Suprapubic skin (tissue), 4 donors: ENCODE data around the gene CATSPERD.

Source experiments
- CTCF ChIP-seq, 2 donors: fragments of 200-600 bp in 1 of 2; fragments of 450-650 bp in 1 of 2; sonication (generic) in 1 of 2; IDR thresholded peaks; one replicate each; pipeline ENCODE4 v1.5.1; 2016 to 2019; ENCODE audit warnings: antibody characterized with exemption in 2 of 2, mild to moderate bottlenecking in 1 of 2, moderate library complexity in 1 of 2
- POLR2A ChIP-seq, 2 donors: fragments of 450-650 bp; IDR thresholded peaks; one replicate each; pipeline ENCODE4 v1.6.1; 2017; ENCODE audit warnings: antibody characterized with exemption in 2 of 2, mild to moderate bottlenecking in 2 of 2, moderate library complexity in 2 of 2
- POLR2AphosphoS5 ChIP-seq, 3 donors: sonication (generic); formaldehyde crosslinking; IDR thresholded peaks; one replicate each; pipeline ENCODE4 v1.6.1; 2017; ENCODE audit warnings: antibody characterized with exemption in 3 of 3

GRCh38 chr19:5690955-5691821, 29.2 kb upstream of the CATSPERD start:
- no peak for TF ChIP-seq POLR2A (IDR thresholded peaks at IDR 0.05)
- no peak for TF ChIP-seq CTCF (IDR thresholded peaks at IDR 0.05)
- no peak for TF ChIP-seq POLR2AphosphoS5 (IDR thresholded peaks at IDR 0.05)
